Adrenal gland (tissue), 12 donors: ENCODE data around the gene ASTN2. TPM values are rescaled to one million over a fixed set of nuclear protein-coding genes. Genes with fewer than 3 reads are reported as not detected.

Experiments
- DNase-seq, 7 donors: peaks; one replicate each; pipeline ENCODE4 v3.0.0-alpha.2; 2019 to 2020
- H3K27ac ChIP-seq, 5 donors: fragments of 200-600 bp; sonication (generic) in 4 of 5; 1 replicate in 3 of 5; 2 replicates in 2 of 5; pipeline versions ENCODE4 v1.5.1 to v1.8.0; 2016 to 2020; ENCODE audit warnings: mild to moderate bottlenecking in 1 of 5
- H3K27me3 ChIP-seq: fragments of 200-600 bp; 2 replicates; pipeline ENCODE4 v1.8.0; 2021
- H3K36me3 ChIP-seq, 2 donors: fragments of 200-600 bp; replicated peaks in 1 of 2; 1 replicate in 1 of 2; 2 replicates in 1 of 2; pipeline versions ENCODE4 v1.5.1 to v1.8.0; 2018 to 2022
- H3K4me1 ChIP-seq, 2 donors: fragments of 200-600 bp; replicated peaks in 1 of 2; 1 replicate in 1 of 2; 2 replicates in 1 of 2; pipeline versions ENCODE4 v1.5.1 to v1.8.0; 2018 to 2021
- H3K4me3 ChIP-seq, 4 donors: fragments of 200-600 bp; sonication (generic) in 3 of 4; one replicate each; pipeline ENCODE4 v1.5.1; 2016 to 2018
- H3K9me3 ChIP-seq, 3 donors: fragments of 200-600 bp; sonication (generic) in 1 of 3; replicated peaks in 1 of 3; 1 replicate in 2 of 3; 2 replicates in 1 of 3; pipeline versions ENCODE4 v1.5.1 to v1.8.0; 2016 to 2021
- CTCF ChIP-seq, 6 experiments: fragments of 450-650 bp in 4 of 6; fragments of 200-600 bp in 2 of 6; sonication (generic) in 1 of 6; IDR thresholded peaks; 1 replicate in 5 of 6; 2 replicates in 1 of 6; pipeline versions ENCODE4 v1.5.1 to v1.8.0; 2016 to 2021; ENCODE audit warnings: antibody characterized with exemption in 6 of 6, mild to moderate bottlenecking in 2 of 6, moderate library complexity in 1 of 6
- POLR2A ChIP-seq, 2 donors: fragments of 450-650 bp; IDR thresholded peaks; one replicate each; pipeline ENCODE4 v1.6.1; 2017; ENCODE audit warnings: antibody characterized with exemption in 2 of 2, mild to moderate bottlenecking in 2 of 2, moderate library complexity in 1 of 2
- WGBS, 4 donors: extraction: QIAGEN DNeasy Blood & Tissue Kit in 2 of 4; methylation state at CpG; one replicate each; pipeline versions ENCODE4 v1.1.5 to v1.1.7; 2013 to 2017; 5-methylcytosine and 5-hydroxymethylcytosine counted together
- intact Hi-C, 2 donors: fragments of 100-400 bp; cut with DNase I; formaldehyde crosslinking; loops; one replicate each; pipeline versions ENCODE4 v1.14.1 to v1.15.0; 2022 to 2023
- polyA plus RNA-seq, 3 donors: library from polyadenylated mRNA; stranded (reverse); fragments of 200-250 nt in 2 of 3; fragments of 350-450 nt in 1 of 3; fragmentation: Illumina TruSeq in 1 of 3; extraction: RNeasy Lipid Tissue Mini Kit (QIAGEN cat#74804) in 1 of 3; gene quantifications; one replicate each; pipeline ENCODE4 v1.2.3, GENCODE V29; 2013 to 2014
- total RNA-seq, 9 donors: library from RNA; depleted of rRNA in 4 of 9; stranded (reverse); fragments of >200 nt in 4 of 9; fragments of 120-200 nt in 1 of 9; fragmentation: NEBNext Ultra II Directional in 1 of 9; extraction: Animal tissue kit (Norgen Biotek cat#: 25700) in 1 of 9; gene quantifications; one replicate each; pipeline versions ENCODE4 v1.1.0 to v1.2.4, GENCODE V29; 2013 to 2023
- donor health status: healthy with polysubstance abuse.
- donor health status: Bipolar disorder and iron deficiency.
- donor health status: DM: yes; HTN: yes; CAD: no.
- donor health status: DM: no; HTN: no; CAD: no.
- donor health status: DM: no; HTN: no; CAD: no.
- donor health status: DM: yes; HTN: yes; CAD: no.

ASTN2 gene
- total and polyA plus RNA-seq, 12 donors = 2.5 to 15.6 (median 6.8) TPM

- Histone ChIP-seq H3K27ac (no peak overlapping the region), H3K4me3 (no peak overlapping the region), H3K27me3 (no peaks in the 10 kb centered on the region), H3K4me1 (no peaks in the 10 kb centered on the region), H3K9me3 (no peaks in the 10 kb centered on the region), H3K36me3 (peaks cover 0 to 4% of the 10 kb centered on the region in 2 donors)
- WGBS, 4 donors = 78 to 85% (median 81%) methylated on average over 5 of the region's 5 CpGs
- intact Hi-C loops = no loop called here
- no peak for DNase-seq
- TF ChIP-seq CTCF (IDR thresholded peaks at IDR 0.05) = no peak
- TF ChIP-seq POLR2A (IDR thresholded peaks at IDR 0.05) = no peak
Observed at GRCh38 chr9:116394894-116395698, 1019.8 kb downstream of the ASTN2 start.

GRCh38 chr9:116394070-116394469 is 1020.8 kb downstream of the ASTN2 start:
- intact Hi-C loops = no loop called here
- Histone ChIP-seq H3K27ac (no peak overlapping the region), H3K4me1 (no peaks in the 10 kb centered on the region), H3K36me3 (peaks cover 0 to 4% of the 10 kb centered on the region in 2 donors), H3K9me3 (no peaks in the 10 kb centered on the region), H3K4me3 (no peak overlapping the region), H3K27me3 (no peaks in the 10 kb centered on the region)
- no peak for DNase-seq
- TF ChIP-seq CTCF (IDR thresholded peaks at IDR 0.05) = no peak
- no peak for TF ChIP-seq POLR2A (IDR thresholded peaks at IDR 0.05)
- 92 to 95% (median 95%) methylated on average over 6 of the region's 6 CpGs for WGBS, 4 donors

GRCh38 chr9:116393198-116393597 is 1021.7 kb downstream of the ASTN2 start:
- no peak overlapping the region for H3K4me3 ChIP-seq
- WGBS, 4 donors = 92 to 95% (median 93%) methylated on average over 1 of the region's 1 CpG

More at GRCh38 chr9:116393198-116393597, 1021.7 kb downstream of the ASTN2 start:
- H3K4me1 ChIP-seq = no peaks in the 10 kb centered on the region
- TF ChIP-seq POLR2A (IDR thresholded peaks at IDR 0.05) (no peak), CTCF (IDR thresholded peaks at IDR 0.05) (no peak)
- DNase-seq = no peak
- peaks cover 0 to 4% of the 10 kb centered on the region in 2 donors for H3K36me3 ChIP-seq
- H3K27ac ChIP-seq = no peak overlapping the region
- H3K27me3 ChIP-seq = no peaks in the 10 kb centered on the region
- intact Hi-C loops = no loop called here
- H3K9me3 ChIP-seq = no peaks in the 10 kb centered on the region
